OCI-LY1 (cell line): ENCODE results near the gene GPBAR1.

Experiments used
- H2AFZ ChIP-seq: fragments of 200-600 bp; sonication (generic), shearing (Covaris generic); 2 replicates; pipeline ENCODE4 v1.6.0; 2014; ENCODE audit warnings: antibody characterized with exemption, mild to moderate bottlenecking, low read length
- H3F3A ChIP-seq: fragments of 200-600 bp; sonication (generic), shearing (Covaris generic); 2 replicates; pipeline ENCODE4 v1.6.0; 2014; ENCODE audit warnings: mild to moderate bottlenecking, antibody characterized with exemption, low read length, moderate library complexity; ENCODE audit not compliant: insufficient read depth
- H3K27ac ChIP-seq: fragments of 200-600 bp; sonication (generic); 2 replicates; pipeline ENCODE4 v1.5.1; 2014; ENCODE audit warnings: low read length, mixed run types, mild to moderate bottlenecking, low read depth; ENCODE audit not compliant: poor library complexity, severe bottlenecking
- H3K27me3 ChIP-seq: fragments of 200-600 bp; sonication (generic); 2 replicates; pipeline ENCODE4 v1.6.0; 2014; ENCODE audit warnings: antibody characterized with exemption, mild to moderate bottlenecking, low read length, moderate library complexity; ENCODE audit not compliant: insufficient read depth
- H3K36me3 ChIP-seq: fragments of 200-600 bp; sonication (generic); 2 replicates; pipeline ENCODE4 v1.6.1; 2014; ENCODE audit warnings: mild to moderate bottlenecking, antibody characterized with exemption, low read length, moderate library complexity, mixed read lengths; ENCODE audit not compliant: insufficient read depth
- H3K4me1 ChIP-seq: fragments of 200-600 bp; sonication (generic); 2 replicates; pipeline ENCODE4 v1.5.1; 2014; ENCODE audit warnings: mild to moderate bottlenecking, low read length, moderate library complexity; ENCODE audit not compliant: insufficient read depth, severe bottlenecking
- H3K4me2 ChIP-seq: fragments of 200-600 bp; sonication (generic), shearing (Covaris generic); 2 replicates; pipeline ENCODE4 v1.6.1; 2014; ENCODE audit warnings: low read length
- H3K4me3 ChIP-seq: fragments of 200-600 bp; sonication (generic); 2 replicates; pipeline ENCODE4 v1.5.1; 2014; ENCODE audit warnings: low read length, low read depth, mild to moderate bottlenecking, mixed read lengths; ENCODE audit not compliant: poor library complexity, severe bottlenecking
- H3K79me2 ChIP-seq: fragments of 200-600 bp; shearing (Covaris generic); 2 replicates; pipeline ENCODE4 v1.6.1; 2016; ENCODE audit warnings: mixed run types, low read length, mixed read lengths; ENCODE audit not compliant: insufficient read depth
- H3K9ac ChIP-seq: fragments of 200-600 bp; sonication (generic), shearing (Covaris generic); 2 replicates; pipeline ENCODE4 v1.6.1; 2014; ENCODE audit warnings: mild to moderate bottlenecking, low read length, mixed read lengths
- H3K9me2 ChIP-seq: fragments of 200-600 bp; sonication (generic), shearing (Covaris generic); 2 replicates; pipeline ENCODE4 v1.6.1; 2014; ENCODE audit warnings: low read depth, mild to moderate bottlenecking, low read length, mixed read lengths
- H3K9me3 ChIP-seq: fragments of 200-600 bp; shearing (Covaris generic); 2 replicates; pipeline ENCODE4 v1.6.1; 2014; ENCODE audit warnings: low read length, mixed read lengths
- H4K20me1 ChIP-seq: fragments of 200-600 bp; sonication (generic), shearing (Covaris generic); 2 replicates; pipeline ENCODE4 v1.6.0; 2016; ENCODE audit warnings: mild to moderate bottlenecking, low read length; ENCODE audit not compliant: insufficient read depth
- CTCF ChIP-seq: fragments of 200-600 bp; sonication (generic), shearing (Covaris generic); IDR thresholded peaks from 2 replicates; pipeline ENCODE4 v1.5.1; 2017; ENCODE audit warnings: mild to moderate bottlenecking, antibody characterized with exemption, low read length, moderate library complexity, mixed read lengths
- EZH2 ChIP-seq: fragments of 200-600 bp; sonication (generic), shearing (Covaris generic); IDR thresholded peaks from 2 replicates; pipeline ENCODE4 v1.8.0; 2017; ENCODE audit warnings: borderline replicate concordance, mixed run types, mild to moderate bottlenecking, antibody characterized with exemption, low read length, moderate library complexity, mixed read lengths

Gene GPBAR1

DNA sequence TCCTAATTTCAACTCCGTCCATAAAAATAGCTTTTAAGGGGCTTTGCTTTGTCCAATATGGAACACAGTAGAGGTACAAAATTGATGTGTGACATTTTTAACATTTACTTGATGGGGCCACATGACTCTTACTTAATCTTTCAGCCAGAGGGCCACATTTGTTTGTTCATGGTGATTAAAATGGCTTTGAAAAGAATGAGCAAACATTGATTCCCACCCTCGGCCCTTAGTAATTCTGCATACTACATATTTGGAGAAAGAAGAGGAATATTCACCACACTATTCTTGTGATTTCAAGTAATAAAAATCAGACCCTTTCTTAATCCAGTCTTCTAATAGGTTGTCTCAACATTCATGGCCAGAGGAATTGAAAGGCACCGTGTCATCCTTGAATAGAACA lies 26.3 kb upstream of the GPBAR1 start:
- H3K4me1 ChIP-seq: peaks cover 4% of the 10 kb centered on the region
- peaks cover 96% of the 10 kb centered on the region for H3K36me3 ChIP-seq
- H3K79me2 ChIP-seq: no peaks in the 10 kb centered on the region
- no peaks in the 10 kb centered on the region for H3K27me3 ChIP-seq
- H2AFZ ChIP-seq: no peak overlapping the region
- H4K20me1 ChIP-seq: no peaks in the 10 kb centered on the region
- no peak overlapping the region for H3K4me2 ChIP-seq
- no peak overlapping the region for H3K4me3 ChIP-seq
- H3K27ac ChIP-seq: no peak overlapping the region
- H3F3A ChIP-seq: no peaks in the 10 kb centered on the region
- no peak overlapping the region for H3K9ac ChIP-seq
- TF ChIP-seq EZH2 (no peak), CTCF (no peak)
- no peaks in the 10 kb centered on the region for H3K9me3 ChIP-seq
- no peaks in the 10 kb centered on the region for H3K9me2 ChIP-seq

GRCh38 chr2:218235017-218235416 lies 25.8 kb upstream of the GPBAR1 start:
- TF ChIP-seq CTCF: no peak
- H3K36me3 ChIP-seq: peaks cover 96% of the 10 kb centered on the region
- no peaks in the 10 kb centered on the region for H3K4me1 ChIP-seq
- no peaks in the 10 kb centered on the region for H3F3A ChIP-seq
- no peaks in the 10 kb centered on the region for H4K20me1 ChIP-seq
- no peak overlapping the region for H3K27ac ChIP-seq
- H3K4me3 ChIP-seq: no peak overlapping the region
- no peaks in the 10 kb centered on the region for H3K27me3 ChIP-seq
- no peak overlapping the region for H3K9ac ChIP-seq
- H3K79me2 ChIP-seq: no peaks in the 10 kb centered on the region
- H3K9me3 ChIP-seq: no peaks in the 10 kb centered on the region
- no peak overlapping the region for H3K4me2 ChIP-seq
- H2AFZ ChIP-seq: no peak overlapping the region
- no peaks in the 10 kb centered on the region for H3K9me2 ChIP-seq

DNA sequence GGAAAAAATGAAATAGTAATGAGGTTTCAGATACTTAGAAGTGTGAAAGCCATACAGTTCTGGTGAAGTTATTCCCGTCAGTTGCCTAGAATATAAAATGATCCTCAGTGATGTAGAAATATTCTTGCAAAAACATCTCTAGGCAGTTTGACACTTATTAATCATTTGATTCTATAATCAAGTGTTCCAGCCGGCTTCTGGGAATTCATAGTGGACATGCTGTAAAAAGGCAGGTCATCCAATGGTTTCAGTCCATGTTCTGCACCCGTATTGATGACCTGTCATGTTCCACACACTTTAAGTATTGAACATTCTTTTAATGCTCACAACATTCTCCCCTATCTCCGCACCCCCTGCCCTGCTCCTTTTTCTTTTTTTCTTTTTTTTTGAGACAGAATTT lies 24.0 kb upstream of the GPBAR1 start:
- no peak overlapping the region for H3K4me2 ChIP-seq
- no peak overlapping the region for H3K9ac ChIP-seq
- no peaks in the 10 kb centered on the region for H3K9me2 ChIP-seq
- no peak for TF ChIP-seq EZH2
- no peak for TF ChIP-seq CTCF
- H3K27me3 ChIP-seq: no peaks in the 10 kb centered on the region
- H3K36me3 ChIP-seq: peaks cover 94% of the 10 kb centered on the region
- H3K9me3 ChIP-seq: no peaks in the 10 kb centered on the region
- H3F3A ChIP-seq: no peaks in the 10 kb centered on the region
- H4K20me1 ChIP-seq: no peaks in the 10 kb centered on the region
- no peaks in the 10 kb centered on the region for H3K4me1 ChIP-seq
- no peak overlapping the region for H2AFZ ChIP-seq
- no peak overlapping the region for H3K27ac ChIP-seq
- no peaks in the 10 kb centered on the region for H3K79me2 ChIP-seq
- H3K4me3 ChIP-seq: no peak overlapping the region
